H1 (cell line): ENCODE results near the gene SMIM8. TPM values are rescaled to one million over a fixed set of nuclear protein-coding genes. Genes with fewer than 3 reads are reported as not detected.

ENCODE experiments used
- CTCF ChIA-PET: fragments of 300-600 bp; sonication (Branson Sonifier 250); formaldehyde crosslinking; loops from one replicate; lab custom pipeline; 2021; ENCODE audit not compliant: partially characterized antibody; lab: Charles Lee
- POLR2A ChIA-PET: fragments of 300-600 bp; sonication (Branson Sonifier 250); formaldehyde crosslinking; loops from one replicate; lab custom pipeline; 2021; ENCODE audit warnings: inconsistent platforms; ENCODE audit not compliant: partially characterized antibody; lab: Charles Lee
- DNase-seq, 2 experiments: peaks; one replicate each; pipeline versions ENCODE4 v3.0.0 to v3.0.0-alpha.2; 2010 to 2022; ENCODE audit warnings: low spot score in 2 of 2, low read depth in 1 of 2, mixed read lengths in 1 of 2
- FAIRE-seq: peaks from 2 replicates; lab custom pipeline; 2011; peaks lifted over from hg19 to GRCh38; lab: Jason Lieb, UNC
- H2AFZ ChIP-seq: 2 replicates; pipeline ENCODE4 v1.8.1; 2012; ENCODE audit warnings: low read length, inconsistent platforms
- H2AK5ac ChIP-seq: 2 replicates; pipeline ENCODE4 v1.6.1; 2013; ENCODE audit warnings: low read depth, low read length
- H2BK120ac ChIP-seq: replicated peaks from 2 replicates; pipeline ENCODE3; 2013; ENCODE audit warnings: low read depth, low read length, inconsistent platforms
- H2BK12ac ChIP-seq: 2 replicates; pipeline ENCODE4 v1.6.1; 2013; ENCODE audit warnings: low read depth, low read length
- H2BK15ac ChIP-seq: 2 replicates; pipeline ENCODE4 v1.6.1; 2013; ENCODE audit warnings: low read length
- H2BK20ac ChIP-seq: 2 replicates; pipeline ENCODE4 v1.6.1; 2013; ENCODE audit warnings: low read length
- H2BK5ac ChIP-seq: 2 replicates; pipeline ENCODE4 v1.6.1; 2013; ENCODE audit warnings: low read depth, low read length
- H3K14ac ChIP-seq: 2 replicates; pipeline ENCODE4 v1.6.1; 2013; ENCODE audit warnings: inconsistent platforms; ENCODE audit not compliant: insufficient read length
- H3K18ac ChIP-seq: 2 replicates; pipeline ENCODE4 v1.6.1; 2013; ENCODE audit warnings: low read length; ENCODE audit errors: extremely low read depth
- H3K23ac ChIP-seq: 2 replicates; pipeline ENCODE4 v1.6.1; 2013; ENCODE audit warnings: inconsistent platforms; ENCODE audit not compliant: insufficient read length
- H3K23me2 ChIP-seq: 2 replicates; pipeline ENCODE4 v1.6.1; 2013; ENCODE audit warnings: low read depth, low read length
- H3K27ac ChIP-seq: 2 replicates; pipeline ENCODE4 v1.6.1; 2011; ENCODE audit warnings: low read depth, low read length, inconsistent platforms
- H3K27me3 ChIP-seq, 4 experiments: replicated peaks in 1 of 4; 1 replicate in 1 of 4; 2 replicates in 3 of 4; pipeline versions ENCODE4 v1.6.1 to v1.8.1; 2011 to 2013; ENCODE audit warnings: low read length in 3 of 4, mild to moderate bottlenecking in 3 of 4, inconsistent platforms in 2 of 4, mixed read lengths in 2 of 4, moderate library complexity in 1 of 4; ENCODE audit not compliant: control insufficient read depth in 3 of 4, insufficient read depth in 3 of 4; ENCODE audit errors: extremely low read depth in 1 of 4
- H3K36me3 ChIP-seq, 4 experiments: 2 replicates each; pipeline versions ENCODE4 v1.6.1 to v1.8.1; 2011 to 2013; ENCODE audit warnings: mild to moderate bottlenecking in 4 of 4, low read length in 3 of 4, moderate library complexity in 2 of 4, control low read depth in 1 of 4, inconsistent platforms in 1 of 4; ENCODE audit not compliant: insufficient read depth in 4 of 4, control insufficient read depth in 2 of 4
- H3K4ac ChIP-seq: replicated peaks from 2 replicates; pipeline ENCODE3; 2013; ENCODE audit warnings: low read length, low read depth, mixed read lengths, inconsistent platforms; ENCODE audit not compliant: insufficient read length
- H3K4me1 ChIP-seq, 4 experiments: replicated peaks in 1 of 4; 1 replicate in 1 of 4; 2 replicates in 3 of 4; pipeline versions ENCODE4 v1.6.1 to v1.8.1; 2011 to 2013; ENCODE audit warnings: low read length in 3 of 4, inconsistent platforms in 2 of 4, mixed read lengths in 1 of 4; ENCODE audit not compliant: insufficient read depth in 4 of 4, control insufficient read depth in 3 of 4
- H3K4me2 ChIP-seq, 2 experiments: 2 replicates each; pipeline versions ENCODE4 v1.6.1 to v1.8.1; 2011 to 2013; ENCODE audit warnings: low read depth in 2 of 2, low read length in 2 of 2, control low read depth in 1 of 2, inconsistent platforms in 1 of 2, mild to moderate bottlenecking in 1 of 2; ENCODE audit not compliant: insufficient read depth in 1 of 2
- H3K4me3 ChIP-seq, 4 experiments: fragments of 200-600, 300-600 bp in 1 of 4; sonication (generic), shearing (Covaris generic), sonication (Bioruptor Twin) in 1 of 4; 2 replicates each; pipeline versions ENCODE4 v1.5.1 to v1.8.1; 2011 to 2016; ENCODE audit warnings: low read length in 4 of 4, low read depth in 3 of 4, control low read depth in 2 of 4, inconsistent platforms in 2 of 4, mild to moderate bottlenecking in 2 of 4, mixed read lengths in 1 of 4, moderate library complexity in 1 of 4; ENCODE audit not compliant: insufficient read depth in 2 of 4; ENCODE audit errors: extremely low read depth in 1 of 4
- H3K56ac ChIP-seq: replicated peaks from 2 replicates; pipeline ENCODE3; 2013; ENCODE audit warnings: low read depth, mild to moderate bottlenecking, mixed read lengths, low read length, inconsistent platforms; ENCODE audit not compliant: insufficient read length
- H3K79me1 ChIP-seq: 2 replicates; pipeline ENCODE4 v1.6.1; 2013; ENCODE audit warnings: low read depth, low read length, control low read depth
- H3K79me2 ChIP-seq, 2 experiments: 2 replicates each; pipeline versions ENCODE4 v1.6.1 to v1.8.1; 2012 to 2013; ENCODE audit warnings: low read length in 2 of 2, mild to moderate bottlenecking in 2 of 2, inconsistent platforms in 1 of 2; ENCODE audit not compliant: insufficient read depth in 2 of 2, control insufficient read depth in 1 of 2
- H3K9ac ChIP-seq, 4 experiments: replicated peaks in 1 of 4; 1 replicate in 1 of 4; 2 replicates in 3 of 4; pipeline versions ENCODE4 v1.6.1 to v1.8.1; 2011 to 2013; ENCODE audit warnings: low read depth in 3 of 4, low read length in 3 of 4, control low read depth in 2 of 4, mild to moderate bottlenecking in 2 of 4, moderate library complexity in 2 of 4, inconsistent platforms in 1 of 4; ENCODE audit errors: extremely low read depth in 1 of 4
- H3K9me3 ChIP-seq, 2 experiments: 2 replicates each; pipeline versions ENCODE4 v1.6.1 to v1.8.1; 2012 to 2013; ENCODE audit warnings: mild to moderate bottlenecking in 2 of 2, moderate library complexity in 2 of 2, control low read depth in 1 of 2, inconsistent platforms in 1 of 2, low read depth in 1 of 2, low read length in 1 of 2, mixed read lengths in 1 of 2; ENCODE audit not compliant: insufficient read depth in 2 of 2
- H4K20me1 ChIP-seq, 2 experiments: replicated peaks in 1 of 2; 2 replicates each; pipeline versions ENCODE3 to v1.8.1; 2011 to 2013; ENCODE audit warnings: inconsistent platforms in 2 of 2, low read length in 2 of 2, mild to moderate bottlenecking in 1 of 2; ENCODE audit not compliant: insufficient read depth in 2 of 2, control insufficient read depth in 1 of 2
- H4K5ac ChIP-seq: 2 replicates; pipeline ENCODE4 v1.6.1; 2013; ENCODE audit warnings: low read length, low read depth, mixed read lengths, inconsistent platforms; ENCODE audit not compliant: insufficient read length
- H4K8ac ChIP-seq: 2 replicates; pipeline ENCODE4 v1.8.0; 2013; ENCODE audit warnings: mild to moderate bottlenecking, moderate library complexity, low read length, inconsistent platforms; ENCODE audit not compliant: insufficient read depth; ENCODE audit errors: extremely low read depth
- H4K91ac ChIP-seq: replicated peaks from 2 replicates; pipeline ENCODE3; 2013; ENCODE audit warnings: low read length, mixed read lengths, inconsistent platforms; ENCODE audit not compliant: insufficient read length
- CEBPB ChIP-seq: IDR thresholded peaks from 2 replicates; pipeline ENCODE4 v1.6.1; 2012; ENCODE audit warnings: low read depth, low read length
- TAF7 ChIP-seq: optimal IDR thresholded peaks from 2 replicates; pipeline ENCODE3; 2011; ENCODE audit warnings: low read depth, mild to moderate bottlenecking, inconsistent platforms, low read length, moderate library complexity, borderline replicate concordance
- TCF12 ChIP-seq: IDR thresholded peaks from 2 replicates; pipeline ENCODE4 v1.6.1; 2011; ENCODE audit warnings: low read depth, mild to moderate bottlenecking, low read length
- YY1 ChIP-seq: IDR thresholded peaks from 2 replicates; pipeline ENCODE4 v1.6.1; 2011; ENCODE audit warnings: low read depth, mild to moderate bottlenecking, low read length
- WGBS, 2 experiments: shearing (Covaris generic) in 1 of 2; methylation state at CpG; one replicate each; pipeline versions ENCODE4 v1.1.6 to v1.1.7; 2013 to 2015; ENCODE audit warnings: low lambda C conversion rate in 2 of 2, mixed read lengths in 2 of 2, inconsistent platforms in 1 of 2, low coverage in 1 of 2, missing lambda C conversion rate in 1 of 2; ENCODE audit not compliant: insufficient replicate concordance in 2 of 2, insufficient coverage in 1 of 2, insufficient read length in 1 of 2; ENCODE audit errors: extremely low coverage in 1 of 2, missing lambda C conversion rate in 1 of 2; 5-methylcytosine and 5-hydroxymethylcytosine counted together
- polyA plus RNA-seq, 7 experiments: library from polyadenylated mRNA; depleted of rRNA in 3 of 7; stranded (reverse) in 5 of 7; unstranded in 2 of 7; fragments of >200 nt in 5 of 7; fragments of 200-250 nt in 2 of 7; gene quantifications; 1 replicate in 5 of 7; 2 replicates in 1 of 7; 4 replicates in 1 of 7; pipeline versions ENCODE4 v1.2.1 to v1.2.3, GENCODE V29; 2011 to 2013; ENCODE audit warnings: missing spikeins in 2 of 7, mixed read lengths in 2 of 7
- total RNA-seq: library from RNA; stranded (reverse); fragmentation: NEBNext Ultra II Directional; extraction: Animal tissue kit (Norgen Biotek cat#: 25700); gene quantifications from 2 replicates; pipeline ENCODE4 v1.2.1, GENCODE V29; 2021

The SMIM8 gene
- total and polyA plus RNA-seq, 2 of the 8 experiments (the other 6 are each of a cell fraction or from before 2014, with no cell fraction given), result 3.0 to 10.7 TPM

GRCh38 chr6:87378947-87379346 is 56.6 kb downstream of the SMIM8 start:
- H3K4me1 ChIP-seq, result no peaks in the 10 kb centered on the region
- no peaks in the 10 kb centered on the region for H3K23me2 ChIP-seq
- H3K4ac ChIP-seq, result no peak overlapping the region
- H3K9ac ChIP-seq, result no peak overlapping the region
- no peak overlapping the region for H3K4me2 ChIP-seq
- H3K4me3 ChIP-seq, result no peak overlapping the region
- H4K91ac ChIP-seq, result no peak overlapping the region
- no peak for FAIRE-seq
- H3K14ac ChIP-seq, result no peak overlapping the region
- H4K20me1 ChIP-seq, result no peaks in the 10 kb centered on the region
- 88% methylated on average over 4 of the region's 4 CpGs; no CpG with 5 or more reads in 1 of the 2 experiments for WGBS, 2 experiments
- no peak overlapping the region for H2BK120ac ChIP-seq
- H3K79me2 ChIP-seq, result no peaks in the 10 kb centered on the region
- no peaks in the 10 kb centered on the region for H3K79me1 ChIP-seq
- no peak overlapping the region for H2BK12ac ChIP-seq
- H3K9me3 ChIP-seq, result no peaks in the 10 kb centered on the region; a peak in 1 of 4 replicates
- no peak overlapping the region for H2AK5ac ChIP-seq
- H2BK5ac ChIP-seq, result no peak overlapping the region
- no peak overlapping the region for H3K56ac ChIP-seq
- H2AFZ ChIP-seq, result 0 out of 2 replicates have a peak overlapping the region, but pooled peaks have one; percentile 12
- POLR2A ChIA-PET, result interaction anchor here (0.7 kb wide), 1 partner anchor 11 kb away, joined by 3 read pairs; no protein-coding TSS in a partner anchor
- H4K8ac ChIP-seq, result no peak overlapping the region
- H2BK20ac ChIP-seq, result no peak overlapping the region
- no peak overlapping the region for H3K23ac ChIP-seq
- TF ChIP-seq TAF7 (no peak), CEBPB (no peak), YY1 (no peak), TCF12 (no peak)
- TF ChIP-seq, all 59 proteins: peak for 0
- H3K36me3 ChIP-seq, result no peaks in the 10 kb centered on the region
- no peaks in the 10 kb centered on the region for H3K27me3 ChIP-seq
- no peak for DNase-seq
- CTCF ChIA-PET, result interaction anchor here (0.7 to 1.8 kb wide), 6 partner anchors 11 to 314 kb away, joined by 3 to 6 read pairs (median 4); partner anchors contain the start of gene SMIM8
- no peak overlapping the region for H3K27ac ChIP-seq
- H2BK15ac ChIP-seq, result no peak overlapping the region
- H3K18ac ChIP-seq, result no peak overlapping the region
- no peak overlapping the region for H4K5ac ChIP-seq
